Pulmonary artery endothelial cell (primary cell): ENCODE results near the gene CLCN4. TPM values are rescaled to one million over a fixed set of nuclear protein-coding genes. Genes with fewer than 3 reads are reported as not detected.

Experiments
- DNase-seq: peaks from one replicate; pipeline ENCODE4 v3.0.0-alpha.2; 2011; ENCODE audit warnings: low read depth, low spot score
- total RNA-seq: library from RNA; depleted of rRNA; stranded (reverse); fragments of >200 nt; gene quantifications from 2 replicates; pipeline ENCODE4 v1.2.3, GENCODE V29; 2014

The CLCN4 gene
- total RNA-seq, 1 donor from 2014 or later = 13.3 TPM

GRCh38 chrX:10239611-10240064, 82.9 kb downstream of the CLCN4 start:
- DNase-seq = no peak

- DNase-seq = no peak
Observed at GRCh38 chrX:10240918-10241317, 84.1 kb downstream of the CLCN4 start.

- DNase-seq = no peak
Observed at GRCh38 chrX:10242026-10242425, 85.3 kb downstream of the CLCN4 start.

- DNase-seq = no peak
Observed at GRCh38 chrX:10243106-10243505, 86.3 kb downstream of the CLCN4 start.

DNA sequence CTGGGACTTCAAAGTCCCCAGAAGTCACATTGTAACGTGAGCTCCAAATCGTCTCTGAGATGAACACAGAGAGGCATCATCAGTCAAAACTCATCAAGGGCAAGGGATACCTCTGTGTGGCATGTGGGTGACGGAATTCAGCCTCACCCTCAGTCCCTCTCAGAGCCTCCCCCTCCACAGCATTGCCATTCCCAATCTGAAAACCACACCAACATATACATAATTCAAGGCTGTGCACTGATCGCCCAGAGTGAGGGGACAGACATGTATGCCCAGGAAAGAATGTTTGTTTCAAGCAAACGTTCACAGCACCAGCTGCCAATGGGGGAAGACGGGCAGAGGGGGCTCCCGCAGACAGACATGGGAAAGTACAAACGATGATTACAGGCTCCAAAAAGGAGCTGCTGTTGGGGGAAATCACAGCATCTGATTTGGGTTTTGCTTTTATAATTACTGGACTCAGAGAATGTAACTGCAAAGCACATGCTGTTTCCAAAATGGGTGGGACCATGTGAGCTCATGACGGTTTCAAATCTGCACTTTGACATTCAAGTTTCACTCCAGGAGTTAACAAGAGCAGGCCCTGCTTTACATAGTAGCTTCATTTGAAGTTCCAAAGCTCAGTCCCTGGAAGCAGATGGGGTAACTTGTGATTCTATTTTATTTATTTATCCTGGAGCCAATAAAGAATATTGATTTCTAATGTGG, 88.3 kb downstream of the CLCN4 start:
- DNase-seq = no peak

DNA sequence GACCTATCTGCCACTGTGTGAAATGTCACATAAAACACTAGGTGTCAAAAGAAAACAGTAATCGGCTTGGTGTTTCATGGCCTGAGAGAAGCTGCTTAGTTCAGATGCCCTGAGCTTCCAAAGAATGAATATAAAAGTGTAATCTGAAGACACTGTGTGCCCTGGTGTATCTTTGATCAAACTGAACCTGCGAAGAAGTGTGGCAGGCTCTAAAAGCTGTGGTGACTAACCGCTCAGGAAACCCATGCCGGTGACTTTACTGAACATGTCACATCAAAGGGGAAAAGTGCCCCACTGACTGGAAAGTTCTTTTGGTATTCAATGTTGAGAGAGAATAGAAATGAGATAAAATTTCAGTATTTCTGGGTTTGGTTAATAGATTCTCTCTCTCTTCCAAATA, 89.1 kb downstream of the CLCN4 start:
- no peak for DNase-seq

GRCh38 chrX:10246297-10246696, 89.5 kb downstream of the CLCN4 start:
- DNase-seq = no peak

DNA sequence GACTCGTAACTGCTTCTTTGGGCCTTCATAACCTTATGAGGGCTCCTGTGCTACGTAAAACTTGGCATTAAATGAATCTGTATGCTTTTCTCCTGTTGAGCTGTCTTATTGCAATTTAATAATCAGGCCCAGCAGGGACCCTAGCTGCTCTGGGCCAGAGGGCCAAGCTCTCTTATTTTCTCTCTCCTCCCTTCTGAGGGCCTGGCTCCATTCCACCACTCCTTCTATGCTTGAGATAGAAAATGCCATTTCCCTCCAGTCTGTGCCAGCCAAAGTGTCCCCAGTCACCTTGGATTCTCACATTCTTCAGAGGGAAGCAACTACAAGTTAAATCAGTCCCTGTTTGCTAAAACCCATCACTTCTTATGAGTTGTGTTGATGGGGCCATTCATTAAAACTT, 90.1 kb downstream of the CLCN4 start:
- no peak for DNase-seq

GRCh38 chrX:10254739-10255138, 98.0 kb downstream of the CLCN4 start:
- no peak for DNase-seq

- DNase-seq = no peak
Observed at GRCh38 chrX:10259716-10260115, 102.9 kb downstream of the CLCN4 start.

DNA sequence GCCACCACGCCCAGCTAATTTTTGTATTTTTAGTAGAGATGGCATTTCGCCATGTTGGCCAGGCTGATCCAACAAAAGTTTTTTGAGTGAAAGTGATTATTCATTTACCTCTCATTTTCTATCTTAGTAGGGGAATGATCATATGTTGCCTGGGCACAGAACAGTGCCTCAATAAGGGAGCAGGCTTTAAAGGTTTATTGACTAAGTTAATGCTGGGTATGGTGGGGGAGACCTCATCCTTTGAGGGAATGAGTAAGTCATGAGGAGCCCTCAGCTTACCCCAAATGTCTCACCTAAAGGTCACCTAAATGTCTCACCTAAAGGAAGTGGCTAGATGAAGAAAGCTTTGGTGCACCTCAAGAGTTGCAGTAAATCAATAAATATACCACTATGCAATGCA, 109.0 kb downstream of the CLCN4 start:
- no peak for DNase-seq

DNA sequence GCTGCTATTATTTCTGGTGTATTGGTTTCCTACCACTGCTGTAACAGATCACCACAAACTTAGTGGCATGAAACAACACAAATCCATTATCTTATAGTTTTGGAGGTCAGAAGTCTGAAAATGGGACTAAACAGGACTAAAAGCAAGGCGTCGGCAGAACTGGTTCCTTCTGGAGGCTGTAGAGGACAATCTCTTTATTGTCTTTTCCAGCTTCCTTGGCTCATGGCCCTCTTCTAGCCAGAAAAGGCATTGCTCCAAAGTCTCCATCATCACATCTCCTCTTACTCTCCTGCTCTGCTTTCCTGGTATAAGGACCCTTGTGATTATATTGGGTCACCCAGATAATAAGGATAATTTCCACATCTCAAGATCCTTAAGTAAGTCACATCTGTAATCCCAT, 121.9 kb downstream of the CLCN4 start:
- DNase-seq = no peak

DNA sequence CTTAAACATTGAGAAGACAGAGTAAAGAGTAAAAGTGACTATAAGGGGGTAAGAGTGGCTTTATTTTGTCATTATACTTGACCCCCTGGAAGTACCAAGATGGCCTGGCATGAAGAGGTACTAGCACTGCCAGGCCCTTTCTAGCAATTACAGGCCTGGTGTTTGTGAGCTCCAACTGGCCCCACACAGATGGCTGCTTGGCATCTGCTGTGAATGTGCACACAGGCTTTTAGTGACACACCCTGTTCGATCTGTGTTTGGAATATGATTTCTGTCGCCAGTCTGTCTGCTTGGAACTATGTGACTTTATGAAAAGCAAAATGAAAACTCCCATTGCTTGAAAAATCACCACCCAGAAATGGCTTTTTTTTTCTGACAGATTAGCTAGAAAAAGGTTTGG, 123.3 kb downstream of the CLCN4 start:
- no peak for DNase-seq

- DNase-seq = no peak
Observed at GRCh38 chrX:10282490-10282889, 125.7 kb downstream of the CLCN4 start.

DNA sequence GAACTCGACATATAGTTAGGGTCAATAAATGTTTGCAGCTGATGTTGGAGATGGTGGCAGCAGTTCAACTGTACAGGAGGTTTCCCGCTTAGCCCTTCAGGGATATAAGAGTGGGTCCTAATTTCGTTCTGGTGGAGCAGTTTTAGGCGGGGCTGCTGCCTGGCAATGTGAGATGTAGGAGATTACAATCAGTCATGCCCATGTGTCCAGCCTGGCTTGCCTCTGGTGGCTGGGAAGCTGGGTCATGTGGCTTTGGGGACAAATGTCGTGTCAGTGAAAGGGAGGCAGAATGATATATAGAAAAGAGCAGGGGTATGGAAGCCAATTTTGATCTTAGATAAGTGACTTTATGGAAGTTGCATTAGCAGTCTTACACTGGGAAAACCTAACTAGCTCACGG, 129.4 kb downstream of the CLCN4 start:
- DNase-seq = no peak

Other genes with a start within 250 kb of the CLCN4 start
- 0.07 and 0.26 TPM in 2 replicates for gene CLDN34, start 189.6 kb upstream of the CLCN4 start, total RNA-seq